ENCODE results near the gene DMD.

- TF ChIP-seq MAX (IDR thresholded peaks at IDR 0.05; ENCODE audit: low read depth, low read length) (no peak), POLR2A (IDR thresholded peaks at IDR 0.05; ENCODE audit: extremely low read depth, insufficient read length) (no peak), CTCF (IDR thresholded peaks at IDR 0.05; ENCODE audit: low read depth, low read length) (no peak), MYC (IDR thresholded peaks at IDR 0.05; ENCODE audit: low read depth, low read length) (no peak)
These were observed 1872.4 kb downstream of the DMD start for GRCh38 chrX:31338991-31339350.

All from NB4 (cell line).